ENCODE measurements around the gene SLC7A4.

- TF ChIP-seq CTCF (IDR thresholded peaks at IDR 0.05; ENCODE audit: insufficient read depth, low read depth, low read length): no peak
- TF ChIP-seq EZH2 (IDR thresholded peaks at IDR 0.05; ENCODE audit: insufficient read depth, low read length): no peak
These were observed 19.6 kb upstream of the SLC7A4 start for GRCh38 chr22:21051831-21052400.

All from astrocyte (in vitro differentiated cells and primary cell).